Right cardiac atrium (tissue), 5 donors: ENCODE data around the gene TENM3. TPM values are rescaled to one million over a fixed set of nuclear protein-coding genes. Genes with fewer than 3 reads are reported as not detected.

Experiments used
- ATAC-seq, 2 donors: fragments of 200-7000 bp; cut with Tn5 transposase; one replicate each; pipeline versions ENCODE4 v1.8.0 to v1.9.1; 2020; ENCODE audit warnings: moderate library complexity in 2 of 2, mild to moderate bottlenecking in 1 of 2
- DNase-seq, 3 donors: peaks; one replicate each; pipeline ENCODE4 v3.0.0-alpha.2; 2020
- H3K27ac ChIP-seq: one replicate; pipeline ENCODE4 v1.5.1; 2013; ENCODE audit warnings: mild to moderate bottlenecking, low read length, control low read depth, moderate library complexity
- H3K27me3 ChIP-seq: one replicate; pipeline ENCODE4 v1.6.1; 2013; ENCODE audit not compliant: control insufficient read depth, insufficient read depth
- H3K4me1 ChIP-seq: one replicate; pipeline ENCODE4 v1.6.1; 2013; ENCODE audit warnings: low read length; ENCODE audit not compliant: control insufficient read depth, insufficient read depth
- H3K4me3 ChIP-seq: one replicate; pipeline ENCODE4 v1.5.1; 2013; ENCODE audit warnings: low read length, control low read depth
- H3K9me3 ChIP-seq: one replicate; pipeline ENCODE4 v1.6.1; 2013; ENCODE audit warnings: low read length; ENCODE audit not compliant: control insufficient read depth
- WGBS: extraction: QIAGEN DNeasy Blood & Tissue Kit; methylation state at CpG from one replicate; pipeline ENCODE4 v1.1.7; 2013; 5-methylcytosine and 5-hydroxymethylcytosine counted together
- intact Hi-C, 4 donors: fragments of 100-400 bp; cut with DNase I; formaldehyde crosslinking; loops; one replicate each; pipeline versions ENCODE4 v1.11.0 to v1.14.0; 2022 to 2023
- polyA plus RNA-seq: library from polyadenylated mRNA; stranded (reverse); fragments of 200-250 nt; gene quantifications from one replicate; pipeline ENCODE4 v1.2.3, GENCODE V29; 2013
- total RNA-seq, 4 donors: library from RNA; stranded (reverse); fragmentation: NEBNext Ultra II Directional; extraction: Animal tissue kit (Norgen Biotek cat#: 25700); gene quantifications; one replicate each; pipeline ENCODE4 v1.2.1, GENCODE V29; 2021
- donor health status: healthy with polysubstance abuse.
- donor health status: DM: no; HTN: yes; CAD: no.
- donor health status: DM: no; HTN: no; CAD: no.
- donor health status: DM: no; HTN: yes; CAD: no; lungs with severe emphysema.
- donor health status: DM: yes; HTN: yes; CAD: no.

TENM3 gene
- total and polyA plus RNA-seq, 5 donors: 0.88 to 9.5 (median 5.0) TPM

- ATAC-seq: no peak
- intact Hi-C loops: no loop called here
- 76% methylated on average over 11 of the region's 11 CpGs for WGBS
Observed at GRCh38 chr4:182291597-182292270, 48.5 kb downstream of the TENM3 start.

GRCh38 chr4:182292612-182293011 lies 49.4 kb downstream of the TENM3 start:
- H3K27ac ChIP-seq: no peak overlapping the region
- intact Hi-C loops: no loop called here
- DNase-seq (no peak), ATAC-seq (no peak)
- no peaks in the 10 kb centered on the region for H3K27me3 ChIP-seq
- H3K9me3 ChIP-seq: no peaks in the 10 kb centered on the region
- no peak overlapping the region for H3K4me3 ChIP-seq
- 88% methylated on average over 4 of the region's 4 CpGs for WGBS
- no peaks in the 10 kb centered on the region for H3K4me1 ChIP-seq

More at GRCh38 chr4:182291597-182292270, 48.5 kb downstream of the TENM3 start:
- no peak overlapping the region for H3K4me3 ChIP-seq
- DNase-seq: no peak
- H3K27ac ChIP-seq: no peak overlapping the region
- no peaks in the 10 kb centered on the region for H3K4me1 ChIP-seq
- H3K9me3 ChIP-seq: no peaks in the 10 kb centered on the region
- H3K27me3 ChIP-seq: no peaks in the 10 kb centered on the region

GRCh38 chr4:182293691-182294255 lies 50.6 kb downstream of the TENM3 start:
- 70% methylated on average over 14 of the region's 14 CpGs for WGBS
- ATAC-seq: no peak
- no peak for DNase-seq
- H3K9me3 ChIP-seq: no peaks in the 10 kb centered on the region
- H3K27ac ChIP-seq: no peak overlapping the region
- H3K4me1 ChIP-seq: no peaks in the 10 kb centered on the region
- no peak overlapping the region for H3K4me3 ChIP-seq
- H3K27me3 ChIP-seq: no peaks in the 10 kb centered on the region
- intact Hi-C loops: no loop called here

GRCh38 chr4:182294451-182294850 lies 51.2 kb downstream of the TENM3 start:
- DNase-seq (no peak), ATAC-seq (no peak)
- WGBS: 48% methylated on average over 4 of the region's 4 CpGs
- no peak overlapping the region for H3K27ac ChIP-seq
- H3K4me1 ChIP-seq: no peaks in the 10 kb centered on the region
- intact Hi-C loops: no loop called here
- H3K9me3 ChIP-seq: no peaks in the 10 kb centered on the region
- no peak overlapping the region for H3K4me3 ChIP-seq
- no peaks in the 10 kb centered on the region for H3K27me3 ChIP-seq

GRCh38 chr4:182297659-182298058 lies 54.5 kb downstream of the TENM3 start:
- H3K27ac ChIP-seq: no peak overlapping the region
- no peaks in the 10 kb centered on the region for H3K9me3 ChIP-seq
- ATAC-seq: no peak
- DNase-seq: no peak
- H3K4me1 ChIP-seq: no peaks in the 10 kb centered on the region
- intact Hi-C loops: no loop called here
- no peak overlapping the region for H3K4me3 ChIP-seq
- no peaks in the 10 kb centered on the region for H3K27me3 ChIP-seq
- 78% methylated on average over 9 of the region's 9 CpGs for WGBS

GRCh38 chr4:182301736-182302135 lies 58.5 kb downstream of the TENM3 start:
- no peaks in the 10 kb centered on the region for H3K4me1 ChIP-seq
- intact Hi-C loops: no loop called here
- H3K27me3 ChIP-seq: no peaks in the 10 kb centered on the region
- H3K27ac ChIP-seq: no peak overlapping the region
- H3K4me3 ChIP-seq: no peak overlapping the region
- DNase-seq (no peak), ATAC-seq (no peak)
- 83% methylated on average over 5 of the region's 5 CpGs for WGBS
- H3K9me3 ChIP-seq: no peaks in the 10 kb centered on the region

- DNase-seq (no peak), ATAC-seq (no peak)
- Histone ChIP-seq H3K4me3 (no peak overlapping the region), H3K4me1 (no peaks in the 10 kb centered on the region), H3K27me3 (no peaks in the 10 kb centered on the region), H3K27ac (no peak overlapping the region), H3K9me3 (no peaks in the 10 kb centered on the region)
- intact Hi-C loops: no loop called here
- WGBS: 90% methylated on average over 5 of the region's 5 CpGs
Observed at GRCh38 chr4:182303847-182304246, 60.6 kb downstream of the TENM3 start.

- H3K9me3 ChIP-seq: no peaks in the 10 kb centered on the region
- no peak overlapping the region for H3K27ac ChIP-seq
- no peak overlapping the region for H3K4me3 ChIP-seq
- ATAC-seq: no peak
- intact Hi-C loops: no loop called here
- DNase-seq: no peak
- no peaks in the 10 kb centered on the region for H3K27me3 ChIP-seq
- no peaks in the 10 kb centered on the region for H3K4me1 ChIP-seq
- WGBS: 64% methylated on average over 4 of the region's 4 CpGs
Observed at GRCh38 chr4:182306792-182307507, 63.7 kb downstream of the TENM3 start.

GRCh38 chr4:182307746-182308145 lies 64.5 kb downstream of the TENM3 start:
- H3K27ac ChIP-seq: no peak overlapping the region
- H3K9me3 ChIP-seq: no peaks in the 10 kb centered on the region
- ATAC-seq: no peak
- no peak overlapping the region for H3K4me3 ChIP-seq
- DNase-seq: no peak
- intact Hi-C loops: no loop called here
- no peaks in the 10 kb centered on the region for H3K27me3 ChIP-seq
- 57% methylated on average over 2 of the region's 2 CpGs for WGBS
- H3K4me1 ChIP-seq: no peaks in the 10 kb centered on the region

- no peaks in the 10 kb centered on the region for H3K27me3 ChIP-seq
- DNase-seq (no peak), ATAC-seq (no peak)
- 77% methylated on average over 1 of the region's 1 CpG for WGBS
- no peak overlapping the region for H3K4me3 ChIP-seq
- no peak overlapping the region for H3K27ac ChIP-seq
- no peaks in the 10 kb centered on the region for H3K9me3 ChIP-seq
- intact Hi-C loops: no loop called here
- H3K4me1 ChIP-seq: no peaks in the 10 kb centered on the region
Observed at GRCh38 chr4:182309877-182310276, 66.7 kb downstream of the TENM3 start.

GRCh38 chr4:182310316-182310715 lies 67.1 kb downstream of the TENM3 start:
- ATAC-seq (no peak), DNase-seq (no peak)
- Histone ChIP-seq H3K4me3 (no peak overlapping the region), H3K27me3 (no peaks in the 10 kb centered on the region), H3K4me1 (no peaks in the 10 kb centered on the region), H3K9me3 (no peaks in the 10 kb centered on the region), H3K27ac (no peak overlapping the region)
- intact Hi-C loops: no loop called here
- 78% methylated on average over 5 of the region's 5 CpGs for WGBS
